NCI-H82 treated with DMSO at 0.1 percent for 48 hours (cell line): ENCODE measurements around the gene ROMO1.

Experiments
- DNase-seq: peaks from one replicate; lab custom pipeline; 2025; ENCODE audit not compliant: unreplicated experiment; lab: John Stamatoyannopoulos, UW

ROMO1 gene

GRCh38 chr20:35699127-35699956 is at the start of gene ROMO1, which contains the start of gene NFS1:
TSS of gene ROMO1 (plus strand) at chr20:35699405. CDS start at chr20:35699633, 228 bp downstream.
TSS of gene NFS1 (minus strand) at chr20:35699352. CDS start at chr20:35699288, 64 bp downstream.
- peak; percentile 65 for DNase-seq

- DNase-seq: no peak
Measured at GRCh38 chr20:35650632-35651031, 48.6 kb upstream of the ROMO1 start.

- no peak for DNase-seq
Measured at GRCh38 chr20:35651958-35652357, 47.2 kb upstream of the ROMO1 start.

GRCh38 chr20:35652641-35653429 is 46.4 kb upstream of the ROMO1 start:
- DNase-seq: no peak

- DNase-seq: no peak
Measured at GRCh38 chr20:35653430-35653734, 45.8 kb upstream of the ROMO1 start.

- DNase-seq: no peak
Measured at GRCh38 chr20:35653893-35654292, 45.3 kb upstream of the ROMO1 start.

- no peak for DNase-seq
Measured at GRCh38 chr20:35654415-35654814, 44.8 kb upstream of the ROMO1 start.

- DNase-seq: no peak
Measured at GRCh38 chr20:35657271-35657670, 41.9 kb upstream of the ROMO1 start.

- DNase-seq: no peak
Measured at GRCh38 chr20:35660122-35660937, 38.9 kb upstream of the ROMO1 start.

- DNase-seq: no peak
Measured at GRCh38 chr20:35661053-35661452, 38.2 kb upstream of the ROMO1 start.

- DNase-seq: no peak
Measured at GRCh38 chr20:35661908-35662307, 37.3 kb upstream of the ROMO1 start.

GRCh38 chr20:35662551-35662950 is 36.7 kb upstream of the ROMO1 start:
- no peak for DNase-seq

GRCh38 chr20:35663516-35664465 is 35.4 kb upstream of the ROMO1 start:
- DNase-seq: peak; percentile 55

- DNase-seq: peak; percentile 89
Measured at GRCh38 chr20:35664466-35665206, 34.6 kb upstream of the ROMO1 start, which contains the start of the genes CPNE1 and RBM12. TSS of gene CPNE1 (minus strand) at chr20:35664900. CDS start at chr20:35632923, 31,977 bp downstream. TSS of gene RBM12 (minus strand) at chr20:35664900. CDS start at chr20:35655322, 9,578 bp downstream.

- DNase-seq: no peak
Measured at GRCh38 chr20:35665949-35666288, 33.3 kb upstream of the ROMO1 start.

- no peak for DNase-seq
Measured at GRCh38 chr20:35669221-35669620, 30.0 kb upstream of the ROMO1 start.

GRCh38 chr20:35669681-35670080 is 29.5 kb upstream of the ROMO1 start:
- no peak for DNase-seq

GRCh38 chr20:35673884-35674283 is 25.3 kb upstream of the ROMO1 start:
- DNase-seq: no peak

GRCh38 chr20:35674921-35675320 is 24.3 kb upstream of the ROMO1 start:
- no peak for DNase-seq
